Measurements from ENCODE around the gene ZNF654.
A peak's percentile ranks its signal among the peaks of the same experiment; 100 is the strongest.
"Not testable (repeated sequence)": the region's sequence is repeated elsewhere in the genome, so short reads cannot be mapped to it uniquely, and the experiment has no call there.

Gene ZNF654

DNA sequence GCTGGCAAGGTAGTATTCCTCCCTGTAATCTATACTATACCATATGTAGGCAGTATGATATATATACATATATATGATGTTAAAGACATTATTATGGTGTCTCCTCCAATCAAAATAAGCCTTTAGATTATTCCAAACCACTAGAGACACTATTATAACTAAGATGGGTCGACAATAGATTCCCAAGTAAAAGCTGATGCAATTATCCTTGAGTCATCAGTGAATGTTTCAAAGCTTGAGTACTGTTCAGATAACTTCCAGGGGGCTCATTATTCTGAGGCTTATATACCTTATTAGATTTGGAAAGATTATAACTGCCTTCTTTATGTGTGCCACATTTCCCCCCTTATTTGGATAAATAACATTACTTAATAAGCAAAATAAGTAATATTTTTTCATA, 78.8 kb downstream of the ZNF654 start:
- no peak for DNase-seq (ENCODE audit: low read depth in 2 of 2)

DNA sequence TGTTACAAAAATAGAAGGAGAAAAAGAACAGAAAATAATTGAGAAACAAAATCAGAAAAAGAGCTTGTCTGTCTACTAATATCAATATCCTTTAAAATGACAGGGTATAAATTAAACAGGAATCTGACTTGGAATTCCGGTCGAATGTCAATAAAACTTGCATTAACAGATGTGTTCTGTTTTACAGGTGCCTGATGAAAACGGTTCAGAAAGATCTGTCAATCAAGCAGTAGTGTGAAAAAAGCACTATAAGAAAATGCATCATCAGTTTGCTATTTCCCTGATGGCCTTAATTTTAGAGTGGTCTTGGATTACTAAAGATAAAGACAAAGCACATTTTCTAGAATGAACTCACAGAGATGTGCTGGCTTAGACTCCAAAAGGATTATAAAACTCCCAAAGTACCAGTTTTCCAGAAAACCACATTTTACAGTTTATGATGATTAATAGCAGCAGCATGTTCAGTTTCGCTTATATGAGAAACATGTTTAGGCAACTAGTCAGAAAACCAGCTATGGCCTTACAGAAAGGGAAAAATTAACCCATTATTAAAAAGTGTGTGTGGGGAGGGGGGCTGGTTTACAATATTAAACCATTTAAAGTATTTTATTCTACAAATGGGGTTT, 82.5 kb downstream of the ZNF654 start:
- DNase-seq (ENCODE audit: low read depth in 2 of 2) = no peak

DNA sequence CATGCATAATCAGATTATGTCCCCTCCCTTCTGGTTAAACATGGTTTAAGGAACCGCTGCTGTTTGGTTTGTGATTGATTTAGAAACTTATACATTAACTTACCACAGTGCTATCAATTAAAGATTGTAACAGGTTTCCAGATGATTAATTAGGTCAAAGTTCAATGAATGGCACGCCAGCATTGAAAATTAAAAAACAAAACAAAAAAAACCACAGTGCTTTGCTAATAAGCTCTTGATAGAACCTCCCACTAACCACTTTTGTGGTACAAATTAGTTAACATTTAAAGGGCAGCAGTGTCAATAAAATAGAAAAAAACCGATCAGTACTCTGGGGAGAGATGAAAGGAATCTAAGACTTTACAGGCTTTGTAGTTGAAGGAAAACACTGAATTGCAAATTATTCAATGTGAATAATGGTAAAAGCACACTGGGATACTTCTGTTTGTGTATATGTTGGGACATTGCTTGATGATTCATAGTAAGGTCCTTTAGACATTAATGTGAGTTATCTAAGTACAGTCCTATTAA, 83.1 kb downstream of the ZNF654 start:
- no peak for DNase-seq (ENCODE audit: low read depth in 2 of 2)

DNA sequence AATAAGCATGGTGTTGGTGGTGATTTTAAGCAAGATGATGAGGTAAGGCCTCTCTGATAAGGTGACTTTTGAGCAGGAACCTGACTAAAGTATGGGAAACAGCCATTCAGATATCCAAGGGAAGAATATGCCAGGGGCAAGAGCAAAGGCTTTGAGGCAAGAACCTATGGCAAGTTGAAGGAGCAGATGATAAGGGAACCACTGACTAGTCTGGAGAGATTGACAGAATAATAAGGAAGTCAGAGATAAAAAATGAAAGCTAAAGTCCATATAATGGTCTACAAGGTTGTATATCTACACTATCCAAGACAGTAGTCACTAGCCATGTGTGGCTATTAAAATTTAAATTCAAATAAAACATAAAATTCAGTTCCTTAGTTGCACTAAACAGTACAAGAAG, 88.2 kb downstream of the ZNF654 start:
- DNase-seq (ENCODE audit: low read depth in 2 of 2) = no peak

DNA sequence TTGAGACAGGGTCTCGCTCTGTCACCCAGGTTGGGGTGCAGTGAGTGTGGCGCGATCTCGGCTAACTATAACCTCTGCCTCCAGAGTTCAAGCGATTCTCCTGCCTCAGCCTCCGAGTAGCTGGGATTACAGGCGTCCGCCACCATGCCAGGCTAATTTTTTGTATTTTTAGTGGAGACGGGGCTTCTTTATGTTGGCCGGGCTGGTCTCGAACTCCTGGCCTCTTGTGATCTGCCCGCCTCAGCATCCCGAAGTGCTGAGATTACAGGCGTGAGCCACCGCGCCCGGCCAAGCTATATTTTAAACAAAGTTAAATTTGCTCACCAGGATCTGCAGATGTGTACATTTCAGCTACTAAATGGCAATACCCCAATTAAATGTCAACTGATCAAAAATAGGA, 89.6 kb downstream of the ZNF654 start:
- no peak for DNase-seq (ENCODE audit: low read depth in 2 of 2)

DNA sequence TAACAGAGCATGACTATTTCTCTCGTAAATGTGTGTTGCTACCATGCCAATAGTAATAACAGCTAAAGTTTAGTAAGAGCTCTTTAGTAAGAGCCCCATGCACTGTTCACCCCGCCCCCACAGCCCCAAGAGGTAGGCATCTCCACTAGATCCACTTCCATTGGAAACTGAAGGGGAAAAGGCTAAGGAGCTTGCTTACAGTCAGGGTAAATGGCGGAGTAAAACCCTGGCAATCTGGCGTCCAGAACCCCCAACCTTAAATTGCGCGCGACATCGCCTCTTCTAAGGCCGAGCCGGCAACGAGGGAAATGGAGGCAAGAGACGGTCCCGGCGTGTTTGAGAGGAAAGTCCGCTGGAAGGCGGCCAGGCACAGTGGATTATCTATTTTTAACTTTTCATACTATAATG, 90.0 kb downstream of the ZNF654 start:
- peak in 1 of 2 donors; percentile 43 for DNase-seq (ENCODE audit: low read depth in 2 of 2)

DNA sequence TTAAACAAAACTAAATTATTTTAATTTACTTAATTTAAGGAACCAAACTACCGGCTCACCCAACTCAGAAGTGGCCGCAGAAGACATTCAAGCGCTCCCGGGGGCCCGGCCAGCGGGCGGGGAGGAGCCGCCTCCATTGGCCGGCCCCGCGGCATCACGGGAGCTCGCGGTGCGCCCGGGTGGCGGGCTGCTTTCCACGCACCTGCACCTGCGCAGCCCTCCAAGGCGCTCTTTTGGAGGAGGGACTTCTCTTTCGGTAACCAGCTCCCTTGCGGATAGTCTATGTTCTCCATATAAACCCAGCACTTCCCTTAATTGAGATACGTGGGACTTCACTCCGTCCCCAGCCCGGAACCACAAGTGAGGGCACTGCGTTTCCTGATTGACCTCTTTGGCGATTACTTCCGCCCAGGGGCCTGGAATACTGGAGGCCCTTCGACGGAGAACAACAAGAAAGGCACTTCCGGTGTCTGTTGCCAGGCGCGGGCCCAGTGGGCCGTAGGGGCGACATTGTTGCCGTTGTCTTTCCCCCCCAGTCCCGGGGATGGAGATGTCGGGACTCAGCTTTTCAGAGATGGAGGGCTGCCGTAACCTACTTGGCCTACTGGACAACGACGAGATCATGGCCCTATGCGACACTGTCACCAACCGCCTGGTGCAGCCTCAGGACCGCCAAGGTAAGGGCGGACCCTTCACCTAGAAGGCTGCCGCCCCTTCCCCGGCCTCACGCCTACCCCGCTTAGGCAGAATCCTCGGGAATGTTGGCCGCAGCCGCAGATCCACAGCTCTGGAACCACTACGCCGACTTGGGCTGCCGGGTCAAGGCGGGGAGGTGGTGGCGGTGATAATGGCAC, 90.7 kb downstream of the ZNF654 start, which contains the start of gene C3orf38:
TSS of gene C3orf38 (plus strand) at position 451 of the 854 bp plus-strand sequence. CDS start at position 545, 94 bp downstream.
- peak; percentile 58 to 68 for DNase-seq (ENCODE audit: low read depth in 2 of 2)

DNA sequence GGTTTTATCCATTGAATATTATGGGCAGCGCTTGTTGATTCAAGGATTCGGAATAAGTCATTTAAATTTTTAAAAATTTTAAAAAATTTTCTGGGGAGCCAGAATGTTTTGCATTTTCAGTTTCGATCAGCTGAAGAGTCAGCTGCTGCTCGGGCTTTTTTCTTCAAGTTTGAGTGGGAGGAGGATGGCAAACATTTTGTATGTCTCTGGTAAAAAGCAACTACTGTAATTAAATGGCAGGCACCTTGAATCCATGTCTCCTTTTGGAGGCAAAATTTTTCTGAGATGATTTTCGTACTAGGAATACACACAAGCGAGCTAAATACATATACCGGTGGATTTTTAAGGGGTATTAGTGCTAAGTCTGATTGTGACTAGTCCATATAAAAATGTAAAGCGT, 91.3 kb downstream of the ZNF654 start:
- DNase-seq (ENCODE audit: low read depth in 2 of 2) = peak in 1 of 2 donors; percentile 18

DNA sequence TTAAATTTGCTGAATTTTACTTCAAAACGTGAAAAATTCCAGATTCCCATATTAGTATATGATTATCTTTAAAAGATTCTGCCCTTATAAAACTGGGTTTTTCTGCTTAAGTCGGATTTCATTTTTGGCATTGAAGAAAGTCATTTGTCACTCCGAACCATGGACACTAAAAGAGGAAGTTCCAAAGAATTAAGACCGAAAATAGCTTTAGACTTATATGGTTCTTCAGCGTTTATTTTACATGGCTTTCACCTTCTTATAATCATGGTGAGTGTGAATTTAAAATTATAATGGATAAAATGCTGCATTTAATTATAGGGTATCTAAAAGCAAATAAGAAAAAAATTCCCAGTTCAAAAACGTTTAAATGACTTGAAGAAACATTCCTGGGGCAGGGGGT, 91.8 kb downstream of the ZNF654 start:
- DNase-seq (ENCODE audit: low read depth in 2 of 2) = no peak

DNA sequence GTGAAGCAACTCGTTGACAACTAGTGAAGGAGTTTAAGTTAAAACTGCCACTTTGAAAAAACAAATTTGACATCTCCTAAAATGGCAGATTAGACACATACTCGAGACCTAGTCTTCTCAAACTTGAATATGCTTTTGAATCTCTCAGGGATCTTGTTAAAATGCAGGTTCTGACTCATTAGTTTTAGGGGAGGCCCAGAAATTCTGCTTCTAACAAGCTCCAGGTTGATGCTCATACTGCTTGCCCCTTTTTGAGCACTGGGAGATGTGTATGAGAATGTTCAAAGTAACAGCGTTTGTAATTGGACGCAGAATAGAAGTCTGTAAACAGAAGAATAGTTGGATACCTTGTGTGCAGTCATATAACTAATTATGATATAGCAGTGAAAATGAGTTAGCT, 92.3 kb downstream of the ZNF654 start:
- no peak for DNase-seq (ENCODE audit: low read depth in 2 of 2)

DNA sequence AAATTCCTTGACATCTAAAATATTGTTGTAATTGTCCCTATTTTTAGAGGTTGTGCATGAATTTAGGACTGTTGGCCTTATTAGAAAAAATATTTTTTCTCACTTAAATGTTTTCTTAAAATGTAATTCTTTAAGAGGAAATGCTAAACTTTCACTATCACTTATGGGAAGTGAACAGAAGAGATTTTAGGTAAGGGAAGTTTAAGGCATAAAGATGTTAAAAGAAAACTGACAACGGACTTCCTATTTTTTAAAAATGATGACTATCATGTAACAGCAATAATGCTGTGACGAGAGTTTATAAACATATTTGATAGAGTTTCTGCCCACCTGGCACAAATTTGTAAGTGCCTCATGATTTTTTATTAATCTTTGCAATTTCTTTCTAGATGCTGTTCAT, 93.8 kb downstream of the ZNF654 start:
- no peak for DNase-seq (ENCODE audit: low read depth in 2 of 2)

DNA sequence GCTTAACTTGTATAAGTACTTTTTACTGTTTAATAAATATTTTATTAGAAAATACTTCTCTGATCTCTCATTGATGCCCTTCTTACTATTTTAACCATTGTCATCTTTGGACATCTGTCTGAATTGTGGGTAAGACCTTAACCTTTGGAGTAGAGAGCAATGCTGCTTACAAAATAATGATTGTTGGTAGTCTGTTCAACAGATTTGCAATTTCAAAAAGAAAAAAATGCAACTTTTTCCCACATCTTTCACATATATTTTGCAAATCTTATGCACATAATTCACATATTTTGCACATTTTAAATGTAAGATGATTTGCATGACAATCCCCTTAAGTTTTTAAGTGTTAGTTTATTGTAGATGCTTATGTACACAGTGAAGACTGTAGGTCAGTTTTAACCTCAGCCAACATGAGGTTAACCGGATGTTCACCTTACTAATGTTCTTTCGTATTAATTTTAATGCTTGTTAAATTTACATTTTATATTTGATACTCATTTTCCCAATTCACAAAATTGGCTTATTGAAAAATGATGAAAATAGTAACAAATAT, 107.4 kb downstream of the ZNF654 start:
- DNase-seq (ENCODE audit: low read depth in 2 of 2) = no peak

DNA sequence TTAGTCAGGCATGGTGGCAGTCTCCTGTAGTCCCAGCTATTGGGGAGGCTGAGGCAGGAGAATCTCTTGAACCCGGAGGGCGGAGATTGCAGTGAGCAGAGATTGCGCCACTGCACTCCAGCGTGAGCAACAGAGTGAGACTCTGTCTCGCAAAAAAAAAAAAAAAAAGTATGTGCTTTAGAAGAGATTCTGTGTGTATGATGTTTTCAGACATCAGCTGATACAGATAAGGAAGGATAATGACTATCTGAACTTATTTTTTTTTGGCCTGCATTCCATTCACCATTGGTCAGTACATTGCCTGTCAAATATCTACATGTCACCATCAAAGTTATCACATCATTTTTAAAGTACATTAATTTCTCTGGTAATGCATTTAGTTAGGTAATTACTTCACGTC, 108.1 kb downstream of the ZNF654 start:
- no peak for DNase-seq (ENCODE audit: low read depth in 2 of 2)

DNA sequence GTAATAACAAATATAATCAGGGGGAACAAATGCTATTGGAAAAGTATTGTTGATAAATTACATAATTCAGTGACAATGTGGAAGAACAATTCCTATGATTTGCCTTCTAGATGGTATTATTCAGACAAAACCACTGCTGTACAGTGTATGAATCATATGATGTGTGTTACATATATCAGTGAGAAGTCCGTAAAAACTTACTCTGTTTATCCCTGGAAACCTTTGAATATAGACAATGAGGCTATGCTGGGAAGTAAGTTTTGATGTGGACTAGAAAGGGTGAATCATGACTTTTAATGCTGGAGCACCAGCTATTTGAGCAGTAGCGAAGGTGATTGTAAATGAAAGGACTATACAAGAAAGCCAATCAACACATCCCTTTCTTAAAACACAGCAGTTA, 108.6 kb downstream of the ZNF654 start:
- DNase-seq (ENCODE audit: low read depth in 2 of 2) = no peak

DNA sequence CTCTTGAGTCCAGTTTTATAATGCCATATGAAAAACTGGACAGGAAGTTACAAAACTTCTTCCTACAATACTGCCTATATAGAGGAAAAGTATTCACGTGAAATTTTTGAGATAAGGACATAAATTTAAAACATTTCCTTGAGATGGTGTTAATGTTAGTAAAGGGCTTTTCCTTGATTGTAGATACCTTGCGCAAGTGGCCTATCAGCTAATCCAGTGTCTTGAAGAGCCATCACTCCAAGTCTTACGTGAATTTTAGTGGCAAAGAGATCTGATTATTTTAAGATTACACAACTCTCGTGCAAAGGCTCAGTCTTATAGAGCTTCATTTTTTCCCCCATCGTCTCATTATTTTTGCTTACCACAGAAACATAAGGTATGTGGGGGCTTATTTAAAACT, 109.1 kb downstream of the ZNF654 start:
- DNase-seq (ENCODE audit: low read depth in 2 of 2) = no peak

DNA sequence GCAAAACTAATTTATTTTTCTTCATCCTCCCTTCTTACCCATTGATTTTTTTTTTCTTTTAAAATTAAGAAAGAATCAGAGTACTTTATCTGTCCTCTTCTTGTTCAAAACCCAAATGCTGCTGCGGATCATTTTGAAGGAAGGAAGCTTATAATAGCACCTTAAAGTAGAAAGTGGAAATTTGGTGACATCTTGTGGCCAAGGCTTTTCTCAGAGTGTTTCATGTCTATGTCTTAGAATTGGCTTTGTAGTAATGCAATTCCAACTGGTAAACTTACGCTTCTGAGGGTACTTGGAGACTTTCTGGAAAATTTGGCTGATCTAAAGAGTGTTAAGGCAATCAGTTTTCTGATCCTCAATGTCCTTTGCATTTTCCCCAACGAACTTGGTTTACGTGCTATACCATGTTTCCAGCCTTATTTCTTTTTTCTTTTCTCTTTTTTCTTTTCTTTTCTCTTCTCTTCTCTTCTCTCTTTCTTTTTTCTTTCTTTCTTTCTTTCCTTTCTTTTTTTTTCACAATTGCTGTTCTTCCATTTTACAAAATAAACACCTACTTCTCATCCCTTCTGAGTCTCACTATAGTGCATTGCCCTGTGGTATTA, 121.4 kb downstream of the ZNF654 start:
- DNase-seq (ENCODE audit: low read depth in 2 of 2) = no peak

DNA sequence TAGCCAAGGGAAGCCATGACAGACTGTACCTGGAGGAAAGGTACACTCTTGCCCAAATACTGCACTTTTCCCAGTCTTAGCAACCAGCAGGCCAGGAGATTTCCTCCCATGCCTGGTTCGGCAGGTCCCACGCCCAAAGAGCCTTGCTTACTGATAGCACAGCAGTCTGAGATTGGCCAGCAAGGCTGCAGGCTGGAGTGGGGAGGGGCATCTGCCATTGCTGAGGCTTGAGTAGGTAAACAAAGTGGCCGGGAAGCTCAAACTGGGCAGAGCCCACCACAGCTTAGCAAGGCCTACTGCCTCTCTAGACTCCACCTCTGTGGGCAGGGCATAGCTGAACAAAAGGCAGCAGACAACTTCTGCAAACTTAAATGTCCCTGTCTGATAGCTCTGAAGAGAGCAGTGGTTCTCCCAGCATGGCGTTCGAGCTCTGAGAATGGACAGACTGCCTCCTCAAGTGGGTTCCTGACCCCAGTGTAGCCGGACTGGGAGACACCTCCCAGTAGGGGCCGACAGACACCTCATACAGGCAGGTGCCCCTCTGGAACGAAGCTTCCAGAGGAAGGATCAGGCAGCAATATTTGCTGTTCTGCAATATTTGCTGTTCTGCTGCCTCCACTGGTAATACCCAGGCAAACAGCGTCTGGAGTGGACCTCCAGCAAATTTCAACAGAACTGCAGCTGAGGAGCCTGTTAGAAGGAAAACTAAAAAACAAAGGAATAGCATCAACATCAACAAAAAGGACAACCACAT, 123.3 kb downstream of the ZNF654 start:
- not testable (repeated sequence) for DNase-seq (ENCODE audit: low read depth in 2 of 2)

DNA sequence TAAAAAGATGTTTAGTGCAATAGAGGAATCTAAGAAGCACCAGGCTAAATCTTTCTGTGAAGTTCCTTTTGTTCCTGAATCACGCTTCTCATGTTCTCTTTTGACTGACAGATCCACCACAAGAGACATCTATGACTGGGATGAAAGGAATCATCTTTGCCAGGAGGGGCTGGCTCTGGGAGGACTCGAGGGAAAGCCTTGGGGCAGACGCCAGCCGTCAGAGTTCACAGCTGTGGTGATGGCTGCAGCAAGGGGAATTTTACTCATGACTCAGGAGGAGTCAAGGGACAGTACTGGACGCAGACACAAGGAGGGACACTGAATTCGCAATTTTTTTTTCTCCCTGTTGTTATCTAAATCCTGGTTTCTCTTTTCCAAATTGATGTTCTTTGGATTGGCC, 129.4 kb downstream of the ZNF654 start:
- no peak for DNase-seq (ENCODE audit: low read depth in 2 of 2)

DNA sequence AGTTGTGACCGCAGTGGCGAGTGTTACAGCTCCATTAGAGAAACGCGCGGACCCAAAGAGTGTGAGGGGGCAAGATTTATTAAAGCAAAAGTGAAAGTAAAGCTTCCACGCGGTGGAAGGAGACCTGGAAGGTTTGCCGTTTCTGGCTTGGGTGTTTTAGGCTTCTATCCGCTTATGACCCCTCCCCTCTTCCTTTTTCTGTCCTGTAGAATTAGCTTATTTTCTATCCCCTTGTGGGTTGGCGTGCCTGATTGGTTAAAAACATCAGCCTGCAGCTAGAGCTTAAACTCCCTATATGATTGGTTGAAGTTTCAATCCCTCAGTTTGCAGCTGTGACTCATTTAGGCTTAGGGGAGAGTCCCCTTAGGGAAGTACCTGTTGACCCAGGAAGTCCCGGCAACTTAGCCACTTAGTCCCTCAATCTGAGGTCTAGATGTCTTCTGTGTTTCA, 130.3 kb downstream of the ZNF654 start:
- no peak for DNase-seq (ENCODE audit: low read depth in 2 of 2)

DNA sequence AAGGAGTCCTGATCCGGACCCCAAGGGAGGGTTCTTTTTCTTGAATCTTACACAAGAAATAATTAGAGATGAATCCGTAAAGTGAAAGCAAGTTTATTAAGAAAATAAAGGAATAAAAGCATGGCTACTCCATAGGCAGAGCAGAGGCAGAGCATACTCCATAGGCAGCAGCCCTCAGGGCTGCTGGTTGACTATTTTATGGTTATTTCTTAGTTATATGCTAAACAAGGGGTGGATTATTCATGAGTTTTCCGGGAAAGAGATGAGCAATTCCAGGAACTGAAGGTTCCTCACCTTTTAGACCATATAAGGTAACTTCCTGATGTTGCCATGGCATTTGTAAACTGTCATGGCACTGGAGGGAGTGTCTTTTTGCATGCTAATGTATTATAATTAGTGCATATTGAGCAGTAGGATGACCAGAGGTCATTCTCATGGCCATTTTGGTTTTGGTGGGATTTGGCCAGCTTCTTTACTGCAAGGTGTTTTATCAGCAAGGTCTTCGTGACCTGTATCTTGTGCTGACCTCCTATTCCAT, 132.9 kb downstream of the ZNF654 start:
- DNase-seq (ENCODE audit: low read depth in 2 of 2) = no peak

DNA sequence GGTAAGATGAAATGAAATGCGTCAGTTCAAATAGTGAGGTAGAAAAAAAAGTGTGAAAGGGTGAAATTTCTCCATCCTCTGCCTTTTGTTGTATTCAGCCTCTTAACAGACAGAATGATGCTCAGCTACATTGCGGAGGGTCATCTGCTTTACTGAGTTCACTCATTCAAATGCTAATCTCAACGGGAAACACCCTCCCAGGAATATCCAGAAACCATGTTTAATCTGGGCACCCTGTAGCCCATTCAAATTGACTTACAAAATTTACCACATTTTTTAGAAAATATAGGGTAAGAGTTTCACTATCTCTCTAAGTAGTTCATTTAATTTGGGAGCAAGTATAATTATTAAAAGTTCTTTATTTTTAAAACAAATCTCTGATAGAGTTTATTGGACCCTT, 133.6 kb downstream of the ZNF654 start:
- DNase-seq (ENCODE audit: low read depth in 2 of 2) = no peak

Measured in stimulated activated CD4-positive, alpha-beta T cell treated with anti-CD3 and anti-CD28 coated beads, Interleukin-1b, Interleukin-23, amount 100 ng/mL, for 4 hours (primary cell).